GM23338 (cell line): ENCODE data around the gene NXN. TPM values are rescaled to one million over a fixed set of nuclear protein-coding genes. Genes with fewer than 3 reads are reported as not detected.

Experiments
- ATAC-seq: fragments of 200-7000 bp; cut with Tn5 transposase; 3 replicates; pipeline ENCODE4 v1.9.1; 2020
- DNase-seq: peaks from one replicate; pipeline ENCODE4 v3.0.0-alpha.2; 2015; ENCODE audit warnings: low spot score
- H2AFZ ChIP-seq: fragments of 200-600 bp; sonication (generic); 2 replicates; pipeline ENCODE4 v1.8.0; 2016; ENCODE audit warnings: antibody characterized with exemption, mild to moderate bottlenecking, moderate library complexity
- H3F3A ChIP-seq: fragments of 200-600 bp; sonication (generic); replicated peaks from 2 replicates; pipeline ENCODE4 v1.8.0; 2017; ENCODE audit warnings: antibody characterized with exemption, mixed run types, low read depth
- H3K27ac ChIP-seq: fragments of 200-600 bp; sonication (generic); 2 replicates; pipeline ENCODE4 v1.6.1; 2016; ENCODE audit warnings: low read depth
- H3K27me3 ChIP-seq: fragments of 200-600 bp; sonication (generic); 2 replicates; pipeline ENCODE4 v1.8.0; 2016; ENCODE audit warnings: mild to moderate bottlenecking, mixed run types, moderate library complexity; ENCODE audit not compliant: insufficient read depth
- H3K36me3 ChIP-seq: fragments of 200-600 bp; sonication (generic); 2 replicates; pipeline ENCODE4 v1.8.0; 2016; ENCODE audit warnings: mild to moderate bottlenecking; ENCODE audit not compliant: insufficient read depth
- H3K4me1 ChIP-seq: fragments of 200-600 bp; sonication (generic); 2 replicates; pipeline ENCODE4 v1.8.0; 2016; ENCODE audit warnings: mild to moderate bottlenecking, moderate library complexity; ENCODE audit not compliant: insufficient read depth
- H3K4me2 ChIP-seq: fragments of 200-600 bp; sonication (generic); 2 replicates; pipeline ENCODE4 v1.7.1; 2017; ENCODE audit warnings: mixed run types
- H3K4me3 ChIP-seq: fragments of 200-600 bp; sonication (generic); 2 replicates; pipeline ENCODE4 v1.6.1; 2016; ENCODE audit warnings: mixed run types
- H3K79me2 ChIP-seq: fragments of 200-600 bp; sonication (generic); replicated peaks from 2 replicates; pipeline ENCODE4 v1.8.0; 2017; ENCODE audit warnings: mild to moderate bottlenecking; ENCODE audit not compliant: insufficient read depth
- H3K9me2 ChIP-seq: fragments of 200-600 bp; sonication (generic); 2 replicates; pipeline ENCODE4 v1.8.0; 2017; ENCODE audit not compliant: insufficient read depth
- H4K20me1 ChIP-seq: fragments of 200-600 bp; sonication (generic); replicated peaks from 2 replicates; pipeline ENCODE4 v1.8.0; 2017; ENCODE audit warnings: mild to moderate bottlenecking; ENCODE audit not compliant: insufficient read depth
- H3K27ac Mint-ChIP-seq: 2 replicates; pipeline ENCODE4 v1.8.0; 2020; ENCODE audit warnings: inconsistent platforms, mild to moderate bottlenecking, moderate library complexity, mixed read lengths
- H3K27me3 Mint-ChIP-seq: 3 replicates; pipeline ENCODE4 v1.8.0; 2022; ENCODE audit warnings: low read depth, mild to moderate bottlenecking, moderate library complexity, mixed read lengths, inconsistent platforms; ENCODE audit not compliant: insufficient read depth, poor library complexity
- H3K36me3 Mint-ChIP-seq: 3 replicates; pipeline ENCODE4 v1.8.0; 2021; ENCODE audit warnings: low read depth, mild to moderate bottlenecking, inconsistent platforms, moderate library complexity, mixed read lengths
- H3K4me1 Mint-ChIP-seq: 3 replicates; pipeline ENCODE4 v1.8.0; 2020; ENCODE audit warnings: mild to moderate bottlenecking, inconsistent platforms, mixed read lengths
- H3K4me3 Mint-ChIP-seq: 3 replicates; pipeline ENCODE4 v1.8.0; 2021; ENCODE audit warnings: moderate library complexity, mild to moderate bottlenecking, inconsistent platforms, mixed read lengths
- H3K9me3 Mint-ChIP-seq: 3 replicates; pipeline ENCODE4 v1.8.0; 2020; ENCODE audit warnings: moderate library complexity, mild to moderate bottlenecking, inconsistent platforms, mixed read lengths
- CREB1 ChIP-seq: fragments of 250-450 bp; sonication (Bioruptor Pico); IDR thresholded peaks from 2 replicates; pipeline ENCODE4 v1.5.0; 2020; ENCODE audit warnings: low read depth, mild to moderate bottlenecking, moderate library complexity
- EZH2phosphoT487 ChIP-seq: fragments of 200-600 bp; sonication (generic); IDR thresholded peaks from one replicate; pipeline ENCODE4 v1.8.1; 2018; ENCODE audit warnings: antibody characterized with exemption; ENCODE audit not compliant: unreplicated experiment
- JUNB ChIP-seq: IDR thresholded peaks from one replicate; pipeline ENCODE4 v1.6.1; 2016; ENCODE audit warnings: antibody characterized with exemption; ENCODE audit not compliant: unreplicated experiment
- NANOG ChIP-seq: IDR thresholded peaks from 2 replicates; pipeline ENCODE4 v1.6.1; 2016; ENCODE audit warnings: antibody characterized with exemption, borderline replicate concordance
- REST ChIP-seq: IDR thresholded peaks from one replicate; pipeline ENCODE4 v1.6.1; 2018; ENCODE audit warnings: antibody characterized with exemption; ENCODE audit not compliant: unreplicated experiment
- ZNF114 ChIP-seq: fragments of 250-450 bp; sonication (Bioruptor Pico); IDR thresholded peaks from 2 replicates; pipeline ENCODE4 v1.5.0; 2020; ENCODE audit warnings: mild to moderate bottlenecking, moderate library complexity
- ZNF331 ChIP-seq: fragments of 250-450 bp; sonication (Bioruptor Pico); IDR thresholded peaks from 2 replicates; pipeline ENCODE4 v1.5.0; 2020; ENCODE audit warnings: low read depth, mild to moderate bottlenecking, moderate library complexity
- polyA plus RNA-seq: library from polyadenylated mRNA; unstranded; fragments of >200 nt; fragmentation: Nextera tagmentation; extraction: Ambion mirVana; gene quantifications from 2 replicates; pipeline ENCODE4 v1.2.1, GENCODE V29; 2016
- total RNA-seq: library from RNA; depleted of rRNA; stranded (reverse); fragments of >200 nt; shearing (Covaris generic); gene quantifications from 2 replicates; pipeline ENCODE4 v1.2.3, GENCODE V29; 2014
- TF ChIP-seq, protein P1 (sequence below), 2 experiments: fragments of 200-600 bp in 1 of 2; sonication (generic) in 1 of 2; conservative IDR thresholded peaks; 2 replicates each; pipeline versions ENCODE4 v1.5.1 to v1.6.1; 2016 to 2017; ENCODE audit warnings: antibody characterized with exemption in 2 of 2, low read depth in 2 of 2, mild to moderate bottlenecking in 2 of 2, moderate library complexity in 1 of 2

The NXN gene
- total and polyA plus RNA-seq, 2 experiments from 2014 or later: 31.8 to 105 TPM

DNA sequence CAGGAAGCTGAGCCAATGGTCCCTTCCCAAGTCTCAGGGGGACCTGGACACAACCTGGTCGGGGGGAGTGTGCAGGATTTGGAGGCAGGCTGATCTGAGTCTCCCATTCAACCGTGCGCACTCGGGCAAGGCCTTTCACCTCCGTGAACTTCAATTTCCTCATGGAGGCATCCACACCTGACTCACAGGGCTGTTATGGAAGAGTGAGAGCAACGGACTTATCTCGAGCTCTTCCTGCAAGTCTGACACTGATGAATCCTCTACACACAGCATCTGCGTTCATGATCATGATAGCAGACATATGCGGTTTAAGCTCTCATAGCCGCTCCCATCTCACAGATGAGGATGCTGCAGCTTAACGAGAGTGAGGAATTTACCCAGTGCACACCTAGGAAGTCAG lies 39.0 kb upstream of the NXN start:
- no peaks in the 10 kb centered on the region for H3K4me1 ChIP-seq
- H3K27ac ChIP-seq: no peak overlapping the region
- H3K36me3 Mint-ChIP-seq: no peaks in the 10 kb centered on the region
- ATAC-seq (no peak), DNase-seq (no peak)
- no peak overlapping the region for H3K4me2 ChIP-seq
- no peaks in the 10 kb centered on the region for H3K27me3 ChIP-seq
- H3K27ac Mint-ChIP-seq: no peak overlapping the region
- no peak overlapping the region for H3K4me3 Mint-ChIP-seq
- peaks cover 16% of the 10 kb centered on the region for H3K27me3 Mint-ChIP-seq
- no peak overlapping the region for H3K4me3 ChIP-seq
- no peaks in the 10 kb centered on the region for H4K20me1 ChIP-seq
- TF ChIP-seq EZH2phosphoT487: no peak
- no peak for TF ChIP-seq ZNF114 (CRISPR knock-in tag)
- TF ChIP-seq REST: no peak
- TF ChIP-seq JUNB: no peak
- no peak for TF ChIP-seq ZNF331
- no peak overlapping the region for H2AFZ ChIP-seq
- no peaks in the 10 kb centered on the region for H3K79me2 ChIP-seq
- H3K36me3 ChIP-seq: no peaks in the 10 kb centered on the region
- H3K9me3 Mint-ChIP-seq: no peaks in the 10 kb centered on the region
- H3K9me2 ChIP-seq: no peaks in the 10 kb centered on the region
- H3K4me1 Mint-ChIP-seq: peaks cover 2% of the 10 kb centered on the region; the same call in 1 of the 3 replicates
- H3F3A ChIP-seq: no peaks in the 10 kb centered on the region

- Mint-ChIP-seq H3K36me3 (no peaks in the 10 kb centered on the region), H3K27ac (no peak overlapping the region), H3K27me3 (peaks cover 6% of the 10 kb centered on the region), H3K9me3 (no peaks in the 10 kb centered on the region), H3K4me3 (no peak overlapping the region), H3K4me1 (no peaks in the 10 kb centered on the region)
- Histone ChIP-seq H3K27me3 (no peaks in the 10 kb centered on the region), H4K20me1 (no peaks in the 10 kb centered on the region; the same call in 1 of the 2 replicates), H3K4me3 (no peak overlapping the region), H3K4me1 (no peaks in the 10 kb centered on the region), H3K4me2 (no peak overlapping the region), H3F3A (no peaks in the 10 kb centered on the region), H3K36me3 (no peaks in the 10 kb centered on the region), H3K9me2 (no peaks in the 10 kb centered on the region), H3K79me2 (no peaks in the 10 kb centered on the region), H2AFZ (no peak overlapping the region), H3K27ac (no peak overlapping the region)
- no peak for ATAC-seq
- DNase-seq: no peak
- TF ChIP-seq REST (no peak), ZNF331 (no peak), CREB1 (no peak), NANOG (no peak)
- TF ChIP-seq, protein P1, sequence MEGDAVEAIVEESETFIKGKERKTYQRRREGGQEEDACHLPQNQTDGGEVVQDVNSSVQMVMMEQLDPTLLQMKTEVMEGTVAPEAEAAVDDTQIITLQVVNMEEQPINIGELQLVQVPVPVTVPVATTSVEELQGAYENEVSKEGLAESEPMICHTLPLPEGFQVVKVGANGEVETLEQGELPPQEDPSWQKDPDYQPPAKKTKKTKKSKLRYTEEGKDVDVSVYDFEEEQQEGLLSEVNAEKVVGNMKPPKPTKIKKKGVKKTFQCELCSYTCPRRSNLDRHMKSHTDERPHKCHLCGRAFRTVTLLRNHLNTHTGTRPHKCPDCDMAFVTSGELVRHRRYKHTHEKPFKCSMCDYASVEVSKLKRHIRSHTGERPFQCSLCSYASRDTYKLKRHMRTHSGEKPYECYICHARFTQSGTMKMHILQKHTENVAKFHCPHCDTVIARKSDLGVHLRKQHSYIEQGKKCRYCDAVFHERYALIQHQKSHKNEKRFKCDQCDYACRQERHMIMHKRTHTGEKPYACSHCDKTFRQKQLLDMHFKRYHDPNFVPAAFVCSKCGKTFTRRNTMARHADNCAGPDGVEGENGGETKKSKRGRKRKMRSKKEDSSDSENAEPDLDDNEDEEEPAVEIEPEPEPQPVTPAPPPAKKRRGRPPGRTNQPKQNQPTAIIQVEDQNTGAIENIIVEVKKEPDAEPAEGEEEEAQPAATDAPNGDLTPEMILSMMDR (conservative IDR thresholded peaks at IDR 0.05; ENCODE audit: low read depth in 2 of 2): no peak
Observed at GRCh38 chr17:1013729-1014090, 34.1 kb upstream of the NXN start.
